Measurements from ENCODE around the gene CD180.

Gene CD180

DNA sequence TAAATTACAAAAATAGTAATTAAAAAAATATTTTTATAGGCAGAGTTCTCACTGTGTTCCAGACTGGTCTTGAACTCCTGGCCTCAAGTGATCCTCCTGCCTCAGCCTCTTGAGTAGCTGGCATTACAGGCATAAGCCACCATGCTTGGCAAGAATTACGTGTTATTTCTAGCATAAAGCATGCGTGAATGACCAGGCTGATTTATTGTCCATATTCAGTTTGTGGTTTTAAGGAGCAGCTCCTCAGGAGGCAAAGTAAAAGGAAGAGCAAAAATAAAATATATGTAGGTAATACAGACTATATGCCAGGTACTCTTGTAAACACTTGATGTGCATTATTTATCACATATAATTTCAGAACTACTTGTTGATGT, 7.1 kb upstream of the CD180 start:
- TF ChIP-seq, protein P1, sequence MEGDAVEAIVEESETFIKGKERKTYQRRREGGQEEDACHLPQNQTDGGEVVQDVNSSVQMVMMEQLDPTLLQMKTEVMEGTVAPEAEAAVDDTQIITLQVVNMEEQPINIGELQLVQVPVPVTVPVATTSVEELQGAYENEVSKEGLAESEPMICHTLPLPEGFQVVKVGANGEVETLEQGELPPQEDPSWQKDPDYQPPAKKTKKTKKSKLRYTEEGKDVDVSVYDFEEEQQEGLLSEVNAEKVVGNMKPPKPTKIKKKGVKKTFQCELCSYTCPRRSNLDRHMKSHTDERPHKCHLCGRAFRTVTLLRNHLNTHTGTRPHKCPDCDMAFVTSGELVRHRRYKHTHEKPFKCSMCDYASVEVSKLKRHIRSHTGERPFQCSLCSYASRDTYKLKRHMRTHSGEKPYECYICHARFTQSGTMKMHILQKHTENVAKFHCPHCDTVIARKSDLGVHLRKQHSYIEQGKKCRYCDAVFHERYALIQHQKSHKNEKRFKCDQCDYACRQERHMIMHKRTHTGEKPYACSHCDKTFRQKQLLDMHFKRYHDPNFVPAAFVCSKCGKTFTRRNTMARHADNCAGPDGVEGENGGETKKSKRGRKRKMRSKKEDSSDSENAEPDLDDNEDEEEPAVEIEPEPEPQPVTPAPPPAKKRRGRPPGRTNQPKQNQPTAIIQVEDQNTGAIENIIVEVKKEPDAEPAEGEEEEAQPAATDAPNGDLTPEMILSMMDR (conservative IDR thresholded peaks at IDR 0.05; ENCODE audit: low read depth, low read length): no peak
- no peak for DNase-seq (ENCODE audit: low read depth)
- no peak overlapping the region for H3K4me3 ChIP-seq (ENCODE audit: low read depth, low read length)

- DNase-seq (ENCODE audit: low read depth): no peak
- TF ChIP-seq, protein P1 (conservative IDR thresholded peaks at IDR 0.05; ENCODE audit: low read depth, low read length): no peak
- H3K4me3 ChIP-seq (ENCODE audit: low read depth, low read length): no peak overlapping the region
Measured at GRCh38 chr5:67202828-67203227, 6.2 kb upstream of the CD180 start.

DNA sequence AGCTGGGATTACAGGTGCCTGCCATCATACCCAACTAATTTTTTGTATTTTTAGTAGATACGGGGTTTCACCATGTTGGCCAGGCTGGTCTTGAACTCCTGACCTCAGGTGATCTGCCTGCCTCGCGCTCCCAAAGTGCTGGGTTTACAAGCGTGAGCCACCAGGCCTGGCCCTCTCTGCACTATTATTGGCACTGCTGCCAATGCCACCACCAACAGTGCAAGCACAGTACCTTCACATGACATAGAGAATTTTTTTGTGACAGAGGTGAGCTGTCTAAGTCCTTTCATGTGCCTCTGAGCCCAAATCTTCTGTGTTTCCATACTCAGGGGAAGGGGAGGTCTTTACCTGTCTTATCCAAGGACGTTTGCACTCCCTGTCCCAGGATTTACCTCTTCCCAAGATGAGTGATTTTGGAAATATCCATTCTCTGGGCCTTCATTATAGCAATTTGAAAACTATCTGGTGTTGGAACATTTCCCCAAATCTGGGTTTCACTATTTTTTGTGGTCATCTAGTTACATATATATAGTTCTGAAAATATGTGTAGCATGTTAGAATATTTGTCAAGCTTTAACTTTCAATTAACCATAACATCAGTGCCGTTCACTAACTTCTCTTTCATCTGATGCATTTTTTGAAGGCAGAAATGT, 5.4 kb upstream of the CD180 start:
- TF ChIP-seq, protein P1 (conservative IDR thresholded peaks at IDR 0.05; ENCODE audit: low read depth, low read length): no peak
- no peak for DNase-seq (ENCODE audit: low read depth)
- H3K4me3 ChIP-seq (ENCODE audit: low read depth, low read length): no peak overlapping the region

DNA sequence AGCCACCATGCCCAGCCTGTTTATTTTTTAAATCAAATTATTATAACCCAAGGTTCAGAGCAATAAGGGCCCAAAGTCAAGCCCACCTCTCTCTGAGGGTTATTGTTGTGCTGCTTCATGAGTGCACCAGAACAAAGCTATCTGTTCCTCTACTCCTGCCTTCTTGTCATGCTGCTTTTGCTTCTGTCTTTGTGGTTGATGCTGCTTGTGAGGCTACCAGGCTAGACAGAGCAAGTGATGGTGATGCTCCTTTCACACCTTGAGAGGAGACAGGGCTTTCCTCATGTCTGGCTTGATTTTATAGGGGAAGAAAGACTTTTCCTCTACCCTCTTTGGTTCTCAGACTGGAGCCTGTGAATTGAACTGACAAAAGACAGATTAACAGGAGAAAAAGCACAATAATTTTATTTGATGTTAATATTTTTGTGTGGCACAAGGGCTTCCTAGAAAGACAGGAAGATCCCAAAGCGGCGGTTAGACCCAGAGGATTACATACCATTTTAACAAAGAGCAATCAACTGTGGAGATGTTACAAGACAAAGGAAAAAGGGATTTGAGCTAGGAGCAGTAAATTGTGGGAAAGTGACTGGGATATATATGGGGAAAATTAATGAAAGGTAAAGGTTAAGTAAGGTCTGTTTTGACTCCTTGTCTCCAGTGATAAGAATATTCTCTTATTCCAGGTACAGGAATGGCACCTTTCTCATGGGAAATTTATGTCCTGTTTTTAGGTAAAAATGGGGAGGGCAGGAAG, 4.4 kb upstream of the CD180 start:
- TF ChIP-seq, protein P1 (conservative IDR thresholded peaks at IDR 0.05; ENCODE audit: low read depth, low read length): no peak
- H3K4me3 ChIP-seq (ENCODE audit: low read depth, low read length): no peak overlapping the region
- no peak for DNase-seq (ENCODE audit: low read depth)

GRCh38 chr5:67199859-67200258, 3.3 kb upstream of the CD180 start:
- DNase-seq (ENCODE audit: low read depth): no peak
- no peak overlapping the region for H3K4me3 ChIP-seq (ENCODE audit: low read depth, low read length)
- TF ChIP-seq, protein P1 (conservative IDR thresholded peaks at IDR 0.05; ENCODE audit: low read depth, low read length): no peak

GRCh38 chr5:67198917-67199316, 2.3 kb upstream of the CD180 start:
- H3K4me3 ChIP-seq (ENCODE audit: low read depth, low read length): no peak overlapping the region
- no peak for DNase-seq (ENCODE audit: low read depth)
- TF ChIP-seq, protein P1 (conservative IDR thresholded peaks at IDR 0.05; ENCODE audit: low read depth, low read length): no peak

- TF ChIP-seq, protein P1 (conservative IDR thresholded peaks at IDR 0.05; ENCODE audit: low read depth, low read length): no peak
- no peak for DNase-seq (ENCODE audit: low read depth)
- no peak overlapping the region for H3K4me3 ChIP-seq (ENCODE audit: low read depth, low read length)
Measured at GRCh38 chr5:67197536-67197935, 937 bp upstream of the CD180 start.
